ENCODE measurements around the gene SLC6A13.

- no peak for TF ChIP-seq CTCF (conservative IDR thresholded peaks at IDR 0.05; ENCODE audit: low read length)
- no peak for TF ChIP-seq EZH2phosphoT487 (IDR thresholded peaks at IDR 0.05; ENCODE audit: borderline replicate concordance, low read depth, low read length)
Observed at GRCh38 chr12:211639-212414, 50.8 kb downstream of the SLC6A13 start.

Measured in OCI-LY7 (cell line).